Measurements from ENCODE around the gene SLC9A5.

The SLC9A5 gene

GRCh38 chr16:67245674-67246080 is 3.1 kb upstream of the SLC9A5 start:
- Histone ChIP-seq H3K36me3 (ENCODE audit: control insufficient read depth, insufficient read depth, low read length) (no peaks in the 10 kb centered on the region), H3K4me3 (ENCODE audit: low read length) (peak overlapping the region; percentile 66), H3K27me3 (ENCODE audit: control insufficient read depth, insufficient read depth, low read length) (peaks cover 31% of the 10 kb centered on the region), H3K9me3 (ENCODE audit: control insufficient read depth, low read length) (no peaks in the 10 kb centered on the region), H3K4me1 (ENCODE audit: control insufficient read depth, insufficient read depth, low read length) (peaks cover 60% of the 10 kb centered on the region), H3K9ac (ENCODE audit: low read length) (peak overlapping the region; percentile 71)

DNA sequence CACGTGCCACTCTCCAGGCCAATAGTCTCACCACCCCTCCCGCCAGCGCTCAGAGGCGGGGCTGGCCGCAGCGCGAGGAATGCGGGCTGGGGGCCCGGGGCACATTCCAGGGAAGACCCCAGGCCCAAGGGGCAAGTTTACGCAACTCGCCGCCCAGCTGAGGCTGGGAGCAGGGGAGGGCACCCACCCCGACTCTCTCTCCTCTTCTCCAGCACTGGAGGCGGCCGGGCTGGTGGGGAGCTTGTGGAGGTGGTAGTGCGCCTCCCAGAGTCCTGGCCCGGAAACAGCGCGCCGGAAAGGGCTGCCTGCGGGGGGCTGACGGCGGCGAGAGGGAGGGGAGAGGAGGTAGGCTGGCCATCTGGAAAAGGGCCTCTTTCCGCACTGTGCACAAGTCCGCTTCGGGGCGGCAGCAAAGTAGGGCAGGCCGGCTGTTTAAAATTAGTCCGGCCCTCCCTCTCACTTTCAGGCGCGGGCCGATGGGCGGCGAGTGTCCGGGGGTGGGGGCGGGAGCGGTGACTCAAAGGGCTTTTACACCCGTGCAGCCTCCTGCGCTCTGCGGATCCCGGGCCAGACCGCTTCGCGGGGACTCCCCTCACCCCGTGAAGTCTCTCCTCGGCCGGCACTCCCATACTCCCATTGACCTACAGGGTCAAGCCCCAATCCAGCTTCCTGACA is 2.6 kb upstream of the SLC9A5 start:
- Histone ChIP-seq H3K9ac (ENCODE audit: low read length) (peak overlapping the region; percentile 71), H3K4me1 (ENCODE audit: control insufficient read depth, insufficient read depth, low read length) (peaks cover 56% of the 10 kb centered on the region), H3K4me3 (ENCODE audit: low read length) (peak overlapping the region; percentile 66), H3K27me3 (ENCODE audit: control insufficient read depth, insufficient read depth, low read length) (peaks cover 33% of the 10 kb centered on the region), H3K36me3 (ENCODE audit: control insufficient read depth, insufficient read depth, low read length) (no peaks in the 10 kb centered on the region), H3K9me3 (ENCODE audit: control insufficient read depth, low read length) (no peaks in the 10 kb centered on the region)

- Histone ChIP-seq H3K27me3 (ENCODE audit: control insufficient read depth, insufficient read depth, low read length) (peaks cover 33% of the 10 kb centered on the region), H3K9ac (ENCODE audit: low read length) (peak overlapping the region; percentile 71), H3K4me3 (ENCODE audit: low read length) (peak overlapping the region; percentile 66), H3K4me1 (ENCODE audit: control insufficient read depth, insufficient read depth, low read length) (peaks cover 50% of the 10 kb centered on the region), H3K9me3 (ENCODE audit: control insufficient read depth, low read length) (no peaks in the 10 kb centered on the region), H3K36me3 (ENCODE audit: control insufficient read depth, insufficient read depth, low read length) (no peaks in the 10 kb centered on the region)
Measured at GRCh38 chr16:67246756-67247191, 2.0 kb upstream of the SLC9A5 start.

- Histone ChIP-seq H3K4me3 (ENCODE audit: low read length) (peak within 1 kb of the TSS; percentile 66), H3K4me1 (ENCODE audit: control insufficient read depth, insufficient read depth, low read length) (peaks cover 44% of the 10 kb centered on the region), H3K27me3 (ENCODE audit: control insufficient read depth, insufficient read depth, low read length) (peaks cover 33% of the 10 kb centered on the region)
Measured at GRCh38 chr16:67247192-67248072, 1.3 kb upstream of the SLC9A5 start, which contains the start of gene FHOD1. Gene FHOD1, minus strand, starts transcription at chr16:67247481. Its CDS starts 71 bp downstream, at chr16:67247410.

DNA sequence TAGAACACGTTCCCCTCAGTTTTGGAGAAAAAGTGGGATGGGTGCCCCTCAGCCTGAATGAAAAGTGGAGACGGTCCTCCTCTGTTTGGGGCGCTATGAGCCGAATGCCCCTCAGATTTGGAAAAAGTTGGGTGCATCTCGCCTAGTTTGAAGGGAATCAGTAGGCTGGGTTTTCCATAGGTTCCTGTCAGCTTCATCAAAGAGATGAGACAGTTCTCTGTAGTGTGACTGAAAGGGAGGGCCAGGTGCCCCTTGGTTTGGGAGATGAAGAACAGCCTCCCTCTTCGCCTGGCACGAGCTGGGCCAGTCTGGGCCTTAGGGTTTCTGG is 742 bp upstream of the SLC9A5 start:
- H3K36me3 ChIP-seq (ENCODE audit: control insufficient read depth, insufficient read depth, low read length): no peaks in the 10 kb centered on the region

More at GRCh38 chr16:67247192-67248072, 1.3 kb upstream of the SLC9A5 start, which contains the start of gene FHOD1:
- Histone ChIP-seq H3K9ac (ENCODE audit: low read length) (peak within 1 kb of the TSS; percentile 71), H3K9me3 (ENCODE audit: control insufficient read depth, low read length) (no peaks in the 10 kb centered on the region), H3K36me3 (ENCODE audit: control insufficient read depth, insufficient read depth, low read length) (no peaks in the 10 kb centered on the region)

DNA sequence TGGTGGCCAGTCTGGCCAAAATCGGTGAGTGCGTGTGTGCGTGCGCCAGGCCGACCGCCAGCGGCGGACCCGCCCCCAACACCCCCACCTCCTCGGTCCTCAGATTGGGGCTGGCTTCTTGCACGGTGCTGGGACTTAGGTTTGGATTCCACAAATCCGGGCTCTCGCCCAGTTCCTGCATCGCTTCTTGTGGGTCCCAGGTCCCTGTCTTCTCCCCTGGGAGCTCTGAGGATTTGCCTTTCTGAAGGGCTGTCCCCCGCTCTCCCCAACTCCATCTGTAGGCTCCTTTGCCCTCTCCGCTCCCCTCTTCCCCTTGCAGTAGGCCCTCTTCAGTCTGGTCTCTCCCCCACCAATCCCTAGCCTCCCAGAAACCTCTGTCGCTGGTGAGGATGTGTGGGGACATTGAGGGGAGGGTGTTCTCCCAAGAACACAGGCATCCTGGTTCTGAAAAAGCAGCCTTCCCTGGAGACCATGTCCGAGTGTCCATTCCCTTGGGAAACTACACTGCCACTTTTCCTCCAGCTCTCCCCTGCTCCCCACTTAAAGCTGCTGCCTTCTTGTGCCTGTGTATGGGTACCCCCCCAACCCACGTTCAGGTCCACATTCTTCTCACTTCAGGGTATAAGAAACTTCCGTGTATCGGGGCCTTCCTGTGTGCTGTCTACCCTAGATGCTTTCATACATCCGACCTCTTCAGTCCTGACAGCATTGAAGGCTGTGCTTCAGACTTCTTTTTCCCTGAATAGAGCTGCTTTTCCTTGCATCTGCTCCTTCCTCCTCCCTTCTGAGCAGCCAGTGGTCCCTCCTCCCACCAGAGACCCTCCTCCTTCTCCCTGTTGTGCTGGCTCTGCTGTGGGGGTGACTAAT is 632 bp downstream of the SLC9A5 start:
- Histone ChIP-seq H3K27me3 (ENCODE audit: control insufficient read depth, insufficient read depth, low read length) (peaks cover 33% of the 10 kb centered on the region), H3K4me1 (ENCODE audit: control insufficient read depth, insufficient read depth, low read length) (peaks cover 34% of the 10 kb centered on the region), H3K4me3 (ENCODE audit: low read length) (no peak overlapping the region), H3K9ac (ENCODE audit: low read length) (no peak overlapping the region), H3K36me3 (ENCODE audit: control insufficient read depth, insufficient read depth, low read length) (no peaks in the 10 kb centered on the region), H3K9me3 (ENCODE audit: control insufficient read depth, low read length) (no peaks in the 10 kb centered on the region)

More for the DNA sequence above, 742 bp upstream of the SLC9A5 start:
- Histone ChIP-seq H3K4me1 (ENCODE audit: control insufficient read depth, insufficient read depth, low read length) (peaks cover 43% of the 10 kb centered on the region), H3K27me3 (ENCODE audit: control insufficient read depth, insufficient read depth, low read length) (peaks cover 33% of the 10 kb centered on the region), H3K9me3 (ENCODE audit: control insufficient read depth, low read length) (no peaks in the 10 kb centered on the region), H3K4me3 (ENCODE audit: low read length) (peak overlapping the region; percentile 17), H3K9ac (ENCODE audit: low read length) (no peak overlapping the region)

DNA sequence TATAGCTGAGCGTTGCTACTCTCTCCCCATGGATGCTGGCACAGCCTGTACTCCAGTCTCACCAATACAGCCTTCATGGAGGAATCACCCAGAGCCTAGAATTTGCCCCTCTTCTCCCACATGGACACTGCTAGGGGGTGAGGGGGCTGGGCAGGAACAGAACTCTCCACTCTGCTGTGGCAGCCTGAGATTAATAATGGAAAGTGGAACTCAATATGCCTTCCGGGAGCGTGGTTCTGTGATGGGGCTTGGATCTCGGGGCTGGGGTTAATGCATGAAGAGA is 1.2 kb downstream of the SLC9A5 start:
- H3K4me3 ChIP-seq (ENCODE audit: low read length): no peak overlapping the region
- H3K9me3 ChIP-seq (ENCODE audit: control insufficient read depth, low read length): no peaks in the 10 kb centered on the region
- peaks cover 36% of the 10 kb centered on the region for H3K27me3 ChIP-seq (ENCODE audit: control insufficient read depth, insufficient read depth, low read length)
- H3K36me3 ChIP-seq (ENCODE audit: control insufficient read depth, insufficient read depth, low read length): no peaks in the 10 kb centered on the region
- H3K4me1 ChIP-seq (ENCODE audit: control insufficient read depth, insufficient read depth, low read length): peaks cover 30% of the 10 kb centered on the region
- H3K9ac ChIP-seq (ENCODE audit: low read length): no peak overlapping the region

GRCh38 chr16:67252609-67253497 is 4.1 kb downstream of the SLC9A5 start:
- H3K36me3 ChIP-seq (ENCODE audit: control insufficient read depth, insufficient read depth, low read length): no peaks in the 10 kb centered on the region
- no peaks in the 10 kb centered on the region for H3K9me3 ChIP-seq (ENCODE audit: control insufficient read depth, low read length)
- H3K9ac ChIP-seq (ENCODE audit: low read length): no peak overlapping the region
- peaks cover 34% of the 10 kb centered on the region for H3K27me3 ChIP-seq (ENCODE audit: control insufficient read depth, insufficient read depth, low read length)
- H3K4me3 ChIP-seq (ENCODE audit: low read length): no peak overlapping the region
- peaks cover 16% of the 10 kb centered on the region for H3K4me1 ChIP-seq (ENCODE audit: control insufficient read depth, insufficient read depth, low read length)

- no peak overlapping the region for H3K9ac ChIP-seq (ENCODE audit: low read length)
- H3K9me3 ChIP-seq (ENCODE audit: control insufficient read depth, low read length): no peaks in the 10 kb centered on the region
- H3K4me3 ChIP-seq (ENCODE audit: low read length): no peak overlapping the region
Measured at GRCh38 chr16:67254801-67255552, 6.2 kb downstream of the SLC9A5 start.

GRCh38 chr16:67255553-67256221 is 6.9 kb downstream of the SLC9A5 start:
- no peaks in the 10 kb centered on the region for H3K36me3 ChIP-seq (ENCODE audit: control insufficient read depth, insufficient read depth, low read length)
- no peak overlapping the region for H3K4me3 ChIP-seq (ENCODE audit: low read length)
- H3K27me3 ChIP-seq (ENCODE audit: control insufficient read depth, insufficient read depth, low read length): peaks cover 6% of the 10 kb centered on the region
- H3K9me3 ChIP-seq (ENCODE audit: control insufficient read depth, low read length): no peaks in the 10 kb centered on the region
- no peaks in the 10 kb centered on the region for H3K4me1 ChIP-seq (ENCODE audit: control insufficient read depth, insufficient read depth, low read length)
- no peak overlapping the region for H3K9ac ChIP-seq (ENCODE audit: low read length)

More at GRCh38 chr16:67254801-67255552, 6.2 kb downstream of the SLC9A5 start:
- H3K36me3 ChIP-seq (ENCODE audit: control insufficient read depth, insufficient read depth, low read length): no peaks in the 10 kb centered on the region
- no peaks in the 10 kb centered on the region for H3K4me1 ChIP-seq (ENCODE audit: control insufficient read depth, insufficient read depth, low read length)
- H3K27me3 ChIP-seq (ENCODE audit: control insufficient read depth, insufficient read depth, low read length): peaks cover 13% of the 10 kb centered on the region

Data from mucosa of stomach (tissue), 1 donor.